Heart right ventricle (tissue), 16 donors: ENCODE results near the gene MB. TPM values are rescaled to one million over a fixed set of nuclear protein-coding genes. Genes with fewer than 3 reads are reported as not detected.

Experiments used
- ATAC-seq, 8 donors: fragments of 200-7000 bp; cut with Tn5 transposase; one replicate each; pipeline ENCODE4 v1.9.1; 2020; ENCODE audit warnings: mild to moderate bottlenecking in 8 of 8, moderate library complexity in 8 of 8, moderate number of reproducible peaks in 1 of 8
- DNase-seq, 2 donors: peaks; one replicate each; pipeline ENCODE4 v3.0.0-alpha.2; 2020
- H3K27ac ChIP-seq, 10 donors: fragments of 200-600 bp; sonication (generic) in 2 of 10; one replicate each; pipeline versions ENCODE4 v1.5.0 to v1.8.0; 2020 to 2022; ENCODE audit warnings: mild to moderate bottlenecking in 3 of 10
- H3K27me3 ChIP-seq, 7 donors: fragments of 200-600 bp; one replicate each; pipeline ENCODE4 v1.8.0; 2021 to 2022; ENCODE audit warnings: mild to moderate bottlenecking in 2 of 7
- H3K36me3 ChIP-seq, 9 donors: fragments of 200-600 bp; sonication (generic) in 1 of 9; one replicate each; pipeline versions ENCODE4 v1.5.0 to v1.8.0; 2020 to 2022; ENCODE audit warnings: mild to moderate bottlenecking in 2 of 9
- H3K4me1 ChIP-seq, 9 donors: fragments of 200-600 bp; sonication (generic) in 1 of 9; one replicate each; pipeline versions ENCODE4 v1.5.0 to v1.8.0; 2020 to 2022; ENCODE audit warnings: mild to moderate bottlenecking in 4 of 9
- H3K4me3 ChIP-seq, 10 donors: fragments of 200-600 bp; sonication (generic) in 2 of 10; one replicate each; pipeline versions ENCODE4 v1.5.0 to v1.8.0; 2020 to 2022; ENCODE audit warnings: mild to moderate bottlenecking in 7 of 10, moderate library complexity in 2 of 10
- H3K9me3 ChIP-seq, 11 donors: fragments of 200-600 bp in 10 of 11; sonication (generic) in 2 of 11; one replicate each; pipeline versions ENCODE4 v1.5.0 to v1.8.0; 2013 to 2022; ENCODE audit warnings: mild to moderate bottlenecking in 2 of 11, control low read depth in 1 of 11, moderate library complexity in 1 of 11
- CTCF ChIP-seq, 9 donors: fragments of 200-600 bp; sonication (generic) in 2 of 9; IDR thresholded peaks; one replicate each; pipeline versions ENCODE4 v1.5.0 to v1.8.0; 2021 to 2022; ENCODE audit warnings: antibody characterized with exemption in 9 of 9, mild to moderate bottlenecking in 5 of 9, moderate library complexity in 1 of 9
- WGBS, 2 donors: extraction: QIAGEN DNeasy Blood & Tissue Kit; methylation state at CpG; one replicate each; pipeline ENCODE4 v1.1.7; 2013; ENCODE audit warnings: inconsistent platforms in 1 of 2; 5-methylcytosine and 5-hydroxymethylcytosine counted together
- intact Hi-C, 10 donors: fragments of 100-400 bp; cut with DNase I; formaldehyde crosslinking; loops; one replicate each; pipeline versions ENCODE4 v1.11.1 to v1.14.2; 2022
- polyA plus RNA-seq, 2 donors: library from polyadenylated mRNA; stranded (reverse); fragments of 200-250 nt; gene quantifications; one replicate each; pipeline ENCODE4 v1.2.3, GENCODE V29; 2013
- total RNA-seq, 10 donors: library from RNA; stranded (reverse); fragmentation: NEBNext Ultra II Directional in 3 of 10; extraction: Animal tissue kit (Norgen Biotek cat#: 25700) in 3 of 10; gene quantifications; one replicate each; pipeline versions ENCODE4 v1.2.1 to v1.2.4, GENCODE V29; 2021 to 2023
- donor health status: Arrhythmogenic right ventricular cardiomyopathy.
- donor health status: ischemic (EF 13 %, LVEDD 7.1; RV severe dilation, severe dysfunction).
- donor health status: healthy with polysubstance abuse.
- donor health status: DM: no; HTN: yes; CAD: no.
- donor health status: DM: no; HTN: no; CAD: no.
- donor health status: ischemic (EF 25% LVEDD 6.9; RV normal size, moderate dysfunction).
- donor health status: ischemic (EF 25% LVEDD 5.7; RV mildly dilated, moderate dysfunction).
- donor health status: healthy.
- donor health status: DM: yes; HTN: yes; CAD: no.
- donor health status: Ischemic cardiomyopathy.
- donor health status: ischemic (EF 35%, LVEDD 5.7; RV mildly dilated, moderate dysfunction).
- donor health status: nonischemic (EF 11% LVEDD 7.7; RV severe dilation, severe dysfunction).
- donor health status: DM: yes; HTN: yes; CAD: no.
- donor health status: PGD.
- donor health status: ischemic (EF 29% LVEDD 5.4; RV normal size, mild dysfunction).
- donor health status: nonischemic (EF 23%, LVEDD 6.1; RV moderate dilation, normal function).

MB gene
- total and polyA plus RNA-seq, 12 donors = 8,931 to 22,407 (median 13,517) TPM

DNA sequence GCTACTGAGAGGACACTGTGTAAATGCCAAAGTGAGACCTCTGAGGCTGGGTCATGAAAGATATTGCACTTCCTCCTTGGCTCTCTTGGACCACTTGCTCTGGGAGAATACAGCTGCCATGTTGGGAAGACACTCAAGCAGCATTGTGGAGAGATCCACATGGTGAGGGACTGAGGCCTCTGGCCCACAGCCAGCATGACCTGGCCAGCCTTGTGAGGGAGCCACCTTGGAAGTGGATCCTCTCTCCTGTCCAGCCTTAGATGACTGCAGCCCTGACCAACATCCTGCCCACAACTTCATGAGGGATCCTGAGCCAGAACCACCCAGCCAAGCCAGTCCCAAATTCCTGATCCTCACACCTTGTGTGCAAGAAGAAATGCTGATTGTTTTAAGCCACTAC, 30.4 kb downstream of the MB start:
- H3K4me1 ChIP-seq = peaks cover 2 to 69% (median 36%) of the 10 kb centered on the region in 9 donors
- no peaks in the 10 kb centered on the region for H3K27me3 ChIP-seq
- no peak for TF ChIP-seq CTCF (IDR thresholded peaks at IDR 0.05)
- H3K9me3 ChIP-seq = peaks cover 0 to 6% (median 0%) of the 10 kb centered on the region in 11 donors
- intact Hi-C loops = loop anchor here in 5 of 10 donors (1.0 to 10.0 kb wide), 4 partner anchors 11 to 122 kb away; no protein-coding TSS in a partner anchor
- H3K36me3 ChIP-seq = no peaks in the 10 kb centered on the region
- ATAC-seq (no peak), DNase-seq (no peak)
- no peak overlapping the region for H3K4me3 ChIP-seq
- H3K27ac ChIP-seq = peak overlapping the region in 5 of 10 donors; percentile 10 to 90 (median 81)

GRCh38 chr22:35582861-35583670, 34.1 kb downstream of the MB start:
- Histone ChIP-seq H3K9me3 (peaks cover 0 to 6% (median 0%) of the 10 kb centered on the region in 11 donors), H3K27me3 (no peaks in the 10 kb centered on the region), H3K4me1 (peaks cover 0 to 36% (median 14%) of the 10 kb centered on the region in 9 donors), H3K27ac (peak overlapping the region in 4 of 10 donors; percentile 11 to 45 (median 40)), H3K36me3 (no peaks in the 10 kb centered on the region), H3K4me3 (no peak overlapping the region)
- peak in 6 of 8 donors; percentile 21 to 58 (median 29) for ATAC-seq
- WGBS, 2 donors = 24 to 25% methylated on average over 13 of the region's 13 CpGs
- peak in 1 of 2 donors; percentile 54 for DNase-seq
- TF ChIP-seq CTCF (IDR thresholded peaks at IDR 0.05) = peak; percentile 89 to 98 (median 92)
- intact Hi-C loops = loop anchor here (1.0 to 10.0 kb wide), 9 partner anchors 118 to 236 kb away; no protein-coding TSS in a partner anchor

- 66 to 69% methylated on average over 11 of the region's 11 CpGs for WGBS, 2 donors
- no peaks in the 10 kb centered on the region for H3K36me3 ChIP-seq
- no peak overlapping the region for H3K4me3 ChIP-seq
- no peaks in the 10 kb centered on the region for H3K27me3 ChIP-seq
- DNase-seq (peak in 1 of 2 donors; percentile 65), ATAC-seq (peak in 6 of 8 donors; percentile 12 to 41 (median 16))
- no peak for TF ChIP-seq CTCF (IDR thresholded peaks at IDR 0.05)
- peaks cover 0 to 29% (median 8%) of the 10 kb centered on the region in 9 donors for H3K4me1 ChIP-seq
- intact Hi-C loops = loop anchor here (2.0 to 10.0 kb wide), 6 partner anchors 118 to 235 kb away; no protein-coding TSS in a partner anchor
- peak overlapping the region in 5 of 10 donors; percentile 11 to 48 (median 31) for H3K27ac ChIP-seq
- peaks cover 0 to 6% (median 0%) of the 10 kb centered on the region in 11 donors for H3K9me3 ChIP-seq
Measured at GRCh38 chr22:35582218-35582860, 34.8 kb downstream of the MB start.

DNA sequence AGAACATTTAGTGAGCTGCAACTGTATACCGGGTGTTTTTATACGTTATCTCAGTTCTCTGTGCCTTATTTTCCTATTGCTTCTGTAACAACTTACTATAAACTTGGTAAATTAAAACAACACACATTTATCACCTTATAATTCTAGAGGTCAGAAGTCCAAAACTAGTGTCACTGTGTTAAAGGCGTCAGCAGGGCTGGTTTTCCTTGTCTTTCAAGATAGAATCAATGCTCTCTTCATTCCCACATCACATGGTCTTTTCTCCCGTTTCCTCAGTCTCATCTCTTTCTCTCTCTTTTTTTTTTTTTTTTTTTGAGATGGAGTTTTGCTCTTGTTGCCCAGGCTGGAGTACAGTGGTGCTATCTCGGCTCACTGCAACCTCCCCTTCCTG, 36.1 kb downstream of the MB start:
- H3K9me3 ChIP-seq = no peaks in the 10 kb centered on the region
- no peak for DNase-seq
- H3K4me1 ChIP-seq = peaks cover 0 to 22% (median 8%) of the 10 kb centered on the region in 9 donors
- intact Hi-C loops = loop anchor here in 8 of 10 donors (5.0 to 10.0 kb wide), 4 partner anchors 116 to 234 kb away; no protein-coding TSS in a partner anchor
- 86 to 92% methylated on average over 5 of the region's 5 CpGs for WGBS, 2 donors
- no peak for ATAC-seq
- no peak overlapping the region for H3K4me3 ChIP-seq
- no peaks in the 10 kb centered on the region for H3K36me3 ChIP-seq
- no peak for TF ChIP-seq CTCF (IDR thresholded peaks at IDR 0.05)
- peak overlapping the region in 4 of 10 donors; percentile 31 to 48 (median 36) for H3K27ac ChIP-seq
- no peaks in the 10 kb centered on the region for H3K27me3 ChIP-seq
